IMR-90 (cell line): ENCODE measurements around the gene AMD1. TPM values are rescaled to one million over a fixed set of nuclear protein-coding genes. Genes with fewer than 3 reads are reported as not detected.

Experiments
- ATAC-seq: fragments of 200-7000 bp; cut with Tn5 transposase; 2 replicates; pipeline ENCODE4 v1.9.1; 2020; ENCODE audit warnings: low read depth, mild to moderate bottlenecking, moderate library complexity
- BruUV-seq: library from RNA; stranded (reverse); fragments of 400-500 nt; replicated peaks from 2 replicates; lab custom pipeline; 2021; lab: Mats Ljungman, UMichigan
- CTCF ChIA-PET: fragments of 300-600 bp; formaldehyde crosslinking; extraction: SDS; loops from one replicate; lab custom pipeline; 2021; ENCODE audit warnings: antibody characterized with exemption; lab: Yijun Ruan, JAX
- POLR2A ChIA-PET: fragments of 300-600 bp; sonication (Branson Sonifier 250); formaldehyde crosslinking; loops from one replicate; lab custom pipeline; 2022; ENCODE audit warnings: antibody characterized with exemption; ENCODE audit not compliant: unreplicated experiment; lab: Charles Lee
- DNase-seq: peaks from one replicate; pipeline ENCODE4 v3.0.0; 2013
- H2AFZ ChIP-seq: replicated peaks from 2 replicates; pipeline ENCODE3; 2013; ENCODE audit warnings: low read length, mild to moderate bottlenecking; ENCODE audit not compliant: poor library complexity
- H2AK5ac ChIP-seq: 2 replicates; pipeline ENCODE4 v1.6.1; 2013; ENCODE audit warnings: low read depth, low read length, inconsistent platforms
- H2AK9ac ChIP-seq: replicated peaks from 2 replicates; pipeline ENCODE3; 2013; ENCODE audit warnings: mild to moderate bottlenecking, low read depth, low read length, moderate library complexity; ENCODE audit not compliant: poor library complexity
- H2BK120ac ChIP-seq: 2 replicates; pipeline ENCODE4 v1.6.1; 2013; ENCODE audit warnings: low read depth, low read length, inconsistent platforms
- H2BK15ac ChIP-seq: 3 replicates; pipeline ENCODE4 v1.6.1; 2013; ENCODE audit warnings: low read depth, low read length, inconsistent platforms
- H2BK20ac ChIP-seq: 2 replicates; pipeline ENCODE4 v1.6.1; 2013; ENCODE audit warnings: low read depth, mild to moderate bottlenecking, inconsistent platforms, low read length, moderate library complexity
- H2BK5ac ChIP-seq: 2 replicates; pipeline ENCODE4 v1.6.1; 2013; ENCODE audit warnings: mild to moderate bottlenecking, low read depth, low read length, inconsistent platforms; ENCODE audit not compliant: poor library complexity, severe bottlenecking
- H3K14ac ChIP-seq: replicated peaks from 2 replicates; pipeline ENCODE4 v1.6.1; 2013; ENCODE audit warnings: low read depth, low read length, inconsistent platforms
- H3K18ac ChIP-seq: 2 replicates; pipeline ENCODE4 v1.6.1; 2013; ENCODE audit warnings: low read depth, low read length, control low read depth
- H3K23ac ChIP-seq: 2 replicates; pipeline ENCODE4 v1.6.1; 2013; ENCODE audit warnings: low read depth, low read length, inconsistent platforms
- H3K27ac ChIP-seq: 2 replicates; pipeline ENCODE4 v1.5.1; 2013; ENCODE audit warnings: mild to moderate bottlenecking, control low read depth, low read length; ENCODE audit not compliant: insufficient read depth
- H3K27me3 ChIP-seq: 2 replicates; pipeline ENCODE4 v1.6.1; 2013; ENCODE audit warnings: low read length; ENCODE audit not compliant: control insufficient read depth, insufficient read depth
- H3K36me3 ChIP-seq: 2 replicates; pipeline ENCODE4 v1.6.1; 2013; ENCODE audit warnings: low read length, mixed read lengths; ENCODE audit not compliant: control insufficient read depth, insufficient read depth
- H3K4ac ChIP-seq: 2 replicates; pipeline ENCODE4 v1.6.1; 2013; ENCODE audit warnings: low read depth, low read length, inconsistent platforms
- H3K4me1 ChIP-seq: 2 replicates; pipeline ENCODE4 v1.6.1; 2013; ENCODE audit warnings: low read length, mixed read lengths; ENCODE audit not compliant: control insufficient read depth, insufficient read depth
- H3K4me2 ChIP-seq: 2 replicates; pipeline ENCODE4 v1.6.1; 2013; ENCODE audit warnings: low read depth, mild to moderate bottlenecking, control low read depth, low read length, moderate library complexity
- H3K4me3 ChIP-seq: 2 replicates; pipeline ENCODE4 v1.5.1; 2013; ENCODE audit warnings: low read depth, mild to moderate bottlenecking, control low read depth, low read length, moderate library complexity; ENCODE audit not compliant: insufficient read depth
- H3K56ac ChIP-seq: 2 replicates; pipeline ENCODE4 v1.6.1; 2013; ENCODE audit warnings: low read length, inconsistent platforms; ENCODE audit not compliant: insufficient read depth; ENCODE audit errors: extremely low read depth
- H3K79me1 ChIP-seq, 2 experiments: 2 replicates each; pipeline ENCODE4 v1.6.1; 2013; ENCODE audit warnings: low read length in 2 of 2, inconsistent platforms in 1 of 2, low read depth in 1 of 2
- H3K9ac ChIP-seq: 2 replicates; pipeline ENCODE4 v1.6.1; 2013; ENCODE audit warnings: low read depth, low read length, control low read depth
- H3K9me1 ChIP-seq: 2 replicates; pipeline ENCODE4 v1.6.1; 2013; ENCODE audit warnings: low read length, inconsistent platforms; ENCODE audit not compliant: insufficient read depth
- H3K9me3 ChIP-seq: 2 replicates; pipeline ENCODE4 v1.6.1; 2013; ENCODE audit warnings: low read length; ENCODE audit not compliant: control insufficient read depth, insufficient read depth
- H4K20me1 ChIP-seq: 2 replicates; pipeline ENCODE4 v1.6.1; 2013; ENCODE audit warnings: low read length, inconsistent platforms; ENCODE audit not compliant: insufficient read depth
- H4K5ac ChIP-seq: 2 replicates; pipeline ENCODE4 v1.6.1; 2013; ENCODE audit warnings: mild to moderate bottlenecking, low read depth, low read length, control low read depth
- H4K8ac ChIP-seq, 2 experiments: 2 replicates each; pipeline ENCODE4 v1.6.1; 2013; ENCODE audit warnings: low read depth in 2 of 2, low read length in 2 of 2, control low read depth in 1 of 2, inconsistent platforms in 1 of 2
- H4K91ac ChIP-seq: 2 replicates; pipeline ENCODE4 v1.6.1; 2013; ENCODE audit warnings: low read depth, low read length, inconsistent platforms; ENCODE audit not compliant: insufficient read depth
- BHLHE40 ChIP-seq: fragments of 150-350 bp; IDR thresholded peaks from 2 replicates; pipeline ENCODE4 v1.6.1; 2016; ENCODE audit warnings: mild to moderate bottlenecking, low read depth, low read length
- CEBPB ChIP-seq: IDR thresholded peaks from 2 replicates; pipeline ENCODE4 v1.6.1; 2012; ENCODE audit warnings: low read depth, low read length, improper control_type of control experiment
- CHD1 ChIP-seq: IDR thresholded peaks from 2 replicates; pipeline ENCODE4 v1.6.1; 2012; ENCODE audit warnings: low read depth, low read length, improper control_type of control experiment
- FOS ChIP-seq: fragments of 150-350 bp; IDR thresholded peaks from 2 replicates; pipeline ENCODE4 v1.6.1; 2016; ENCODE audit warnings: low read depth, low read length
- MAFK ChIP-seq: IDR thresholded peaks from 2 replicates; pipeline ENCODE4 v1.6.1; 2012; ENCODE audit warnings: low read depth, low read length, improper control_type of control experiment
- MAZ ChIP-seq: IDR thresholded peaks from 2 replicates; pipeline ENCODE4 v1.6.1; 2012; ENCODE audit warnings: low read depth, mild to moderate bottlenecking, low read length, improper control_type of control experiment, moderate library complexity, borderline replicate concordance
- MXI1 ChIP-seq: IDR thresholded peaks from 2 replicates; pipeline ENCODE4 v1.6.1; 2012; ENCODE audit warnings: low read depth, mild to moderate bottlenecking, low read length, moderate library complexity, borderline replicate concordance
- NFE2L2 ChIP-seq: fragments of 150-350 bp; IDR thresholded peaks from 2 replicates; pipeline ENCODE4 v1.6.1; 2016; ENCODE audit warnings: low read depth, mild to moderate bottlenecking, low read length
- POLR2A ChIP-seq: IDR thresholded peaks from 2 replicates; pipeline ENCODE4 v1.6.1; 2012; ENCODE audit warnings: mild to moderate bottlenecking, low read depth, low read length
- RAD21 ChIP-seq: IDR thresholded peaks from 2 replicates; pipeline ENCODE4 v1.6.1; 2012; ENCODE audit warnings: low read length, improper control_type of control experiment
- RCOR1 ChIP-seq: IDR thresholded peaks from 2 replicates; pipeline ENCODE4 v1.6.1; 2012; ENCODE audit warnings: mild to moderate bottlenecking, low read length, improper control_type of control experiment; ENCODE audit not compliant: insufficient replicate concordance
- RFX5 ChIP-seq: IDR thresholded peaks from 2 replicates; pipeline ENCODE4 v1.8.0; 2012; ENCODE audit warnings: low read depth, mild to moderate bottlenecking, low read length, moderate library complexity
- SMC3 ChIP-seq: fragments of 150-350 bp; IDR thresholded peaks from 2 replicates; pipeline ENCODE4 v1.6.1; 2016; ENCODE audit warnings: low read depth, mild to moderate bottlenecking, antibody characterized with exemption, low read length, moderate library complexity
- WGBS, 2 experiments: methylation state at CpG; one replicate each; pipeline versions ENCODE4 v1.1.5 to v1.1.7; 2013; ENCODE audit warnings: missing lambda C conversion rate in 2 of 2; ENCODE audit not compliant: insufficient read length in 1 of 2; ENCODE audit errors: extremely low coverage in 2 of 2; 5-methylcytosine and 5-hydroxymethylcytosine counted together
- dilution Hi-C: fragments of 300-500 bp; cut with HindIII; formaldehyde crosslinking; loops from one replicate; pipeline ENCODE4 v1.14.3; 2018; ENCODE audit warnings: low sequenced_read_pairs; ENCODE audit not compliant: unreplicated experiment
- in situ Hi-C: fragments of 300-500 bp; cut with MboI; formaldehyde crosslinking; loops from 3 replicates; pipeline ENCODE4 v1.14.3; 2019; ENCODE audit warnings: low sequenced_read_pairs, inconsistent platforms, mixed read lengths
- intact Hi-C: fragments of 100-400 bp; cut with micrococcal nuclease; formaldehyde crosslinking; loops from 2 replicates; pipeline ENCODE4 v1.10.0; 2022
- polyA plus RNA-seq, 3 experiments: library from polyadenylated mRNA; depleted of rRNA; stranded (reverse); fragments of >200 nt; gene quantifications; 2 replicates each; pipeline ENCODE4 v1.2.3, GENCODE V29; 2012; ENCODE audit warnings: low replicate concordance in 1 of 3
- total RNA-seq: library from RNA; depleted of rRNA; stranded (reverse); fragments of >200 nt; gene quantifications from 2 replicates; pipeline ENCODE4 v1.2.3, GENCODE V29; 2012
- TF ChIP-seq, protein P1 (sequence below): fragments of 150-350 bp; IDR thresholded peaks from 2 replicates; pipeline ENCODE4 v1.6.1; 2016; ENCODE audit warnings: low read depth, mild to moderate bottlenecking, low read length, moderate library complexity, borderline replicate concordance
- TF ChIP-seq, protein P2 (sequence below): fragments of 150-350 bp; IDR thresholded peaks from 2 replicates; pipeline ENCODE4 v1.6.1; 2017; ENCODE audit warnings: mild to moderate bottlenecking, antibody characterized with exemption, low read length, low read depth
- TF ChIP-seq, protein P3 (sequence below): conservative IDR thresholded peaks from 2 replicates; pipeline ENCODE4 v1.5.1; 2012; ENCODE audit warnings: mild to moderate bottlenecking, low read depth, low read length, improper control_type of control experiment

The AMD1 gene
- total and polyA plus RNA-seq, 2 of the 4 experiments (the other 2 are of a cell fraction), result 32.2 to 65.8 TPM

DNA sequence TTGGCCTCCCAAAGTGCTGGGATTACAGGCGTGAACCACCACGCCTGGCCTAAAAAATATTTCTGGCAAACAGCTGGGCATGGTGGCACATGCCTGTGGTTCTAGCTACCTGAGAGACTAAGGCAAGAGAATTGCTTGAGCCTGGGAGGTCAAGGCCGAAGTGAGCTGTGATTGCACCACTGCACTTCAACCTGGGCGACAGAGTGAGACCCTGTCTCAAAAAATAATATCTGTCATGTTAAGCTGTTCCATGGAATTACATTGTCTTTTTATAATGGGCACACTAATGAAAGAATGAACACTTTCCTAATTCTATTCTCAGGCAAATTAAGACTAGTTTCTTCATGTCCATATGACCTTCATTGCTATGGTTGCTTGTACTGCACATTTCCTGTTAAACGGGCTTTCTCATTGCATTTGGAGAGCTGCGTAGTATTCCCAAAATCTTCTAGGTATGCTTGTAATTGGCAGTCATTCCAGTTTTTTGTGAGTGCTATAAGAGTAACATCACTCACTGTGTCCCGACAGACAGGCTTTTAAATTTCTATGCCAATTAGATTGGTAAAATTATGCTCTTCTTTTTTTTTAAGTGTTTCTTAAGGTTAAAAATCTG lies 12.1 kb downstream of the AMD1 start:
- no peaks in the 10 kb centered on the region for H3K27me3 ChIP-seq
- no peak overlapping the region for H3K23ac ChIP-seq
- H3K79me1 ChIP-seq, result peaks cover 9 to 25% of the 10 kb centered on the region in 2 experiments; a peak in 2 of 4 replicates
- no peak overlapping the region for H2BK15ac ChIP-seq
- H4K8ac ChIP-seq, result no peak overlapping the region; a peak in 1 of 4 replicates
- H3K4ac ChIP-seq, result no peak overlapping the region
- H2BK20ac ChIP-seq, result no peak overlapping the region
- no peak overlapping the region for H3K27ac ChIP-seq
- ATAC-seq, result no peak
- H3K9me1 ChIP-seq, result peaks cover 3% of the 10 kb centered on the region; the same call in 1 of the 2 replicates
- H3K14ac ChIP-seq, result no peak overlapping the region
- no peak overlapping the region for H3K9ac ChIP-seq
- H3K4me3 ChIP-seq, result no peak overlapping the region
- H3K36me3 ChIP-seq, result peaks cover 7% of the 10 kb centered on the region
- no peak overlapping the region for H4K91ac ChIP-seq
- no peak overlapping the region for H4K5ac ChIP-seq
- no peak overlapping the region for H2AK9ac ChIP-seq
- H3K56ac ChIP-seq, result no peak overlapping the region
- intact Hi-C loops (no loop called here), in situ Hi-C loops (no loop called here), dilution Hi-C loops (no loop called here)
- no peak overlapping the region for H2AFZ ChIP-seq
- TF ChIP-seq POLR2A (no peak), SMC3 (no peak), RFX5 (no peak), MXI1 (no peak), FOS (no peak), CEBPB (no peak), RCOR1 (no peak), RAD21 (no peak), CHD1 (no peak), BHLHE40 (no peak), NFE2L2 (no peak), MAZ (no peak), MAFK (no peak)
- TF ChIP-seq, protein P1, sequence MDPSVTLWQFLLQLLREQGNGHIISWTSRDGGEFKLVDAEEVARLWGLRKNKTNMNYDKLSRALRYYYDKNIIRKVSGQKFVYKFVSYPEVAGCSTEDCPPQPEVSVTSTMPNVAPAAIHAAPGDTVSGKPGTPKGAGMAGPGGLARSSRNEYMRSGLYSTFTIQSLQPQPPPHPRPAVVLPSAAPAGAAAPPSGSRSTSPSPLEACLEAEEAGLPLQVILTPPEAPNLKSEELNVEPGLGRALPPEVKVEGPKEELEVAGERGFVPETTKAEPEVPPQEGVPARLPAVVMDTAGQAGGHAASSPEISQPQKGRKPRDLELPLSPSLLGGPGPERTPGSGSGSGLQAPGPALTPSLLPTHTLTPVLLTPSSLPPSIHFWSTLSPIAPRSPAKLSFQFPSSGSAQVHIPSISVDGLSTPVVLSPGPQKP, result no peak
- TF ChIP-seq, protein P2, sequence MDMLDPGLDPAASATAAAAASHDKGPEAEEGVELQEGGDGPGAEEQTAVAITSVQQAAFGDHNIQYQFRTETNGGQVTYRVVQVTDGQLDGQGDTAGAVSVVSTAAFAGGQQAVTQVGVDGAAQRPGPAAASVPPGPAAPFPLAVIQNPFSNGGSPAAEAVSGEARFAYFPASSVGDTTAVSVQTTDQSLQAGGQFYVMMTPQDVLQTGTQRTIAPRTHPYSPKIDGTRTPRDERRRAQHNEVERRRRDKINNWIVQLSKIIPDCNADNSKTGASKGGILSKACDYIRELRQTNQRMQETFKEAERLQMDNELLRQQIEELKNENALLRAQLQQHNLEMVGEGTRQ, result no peak
- TF ChIP-seq, protein P3, sequence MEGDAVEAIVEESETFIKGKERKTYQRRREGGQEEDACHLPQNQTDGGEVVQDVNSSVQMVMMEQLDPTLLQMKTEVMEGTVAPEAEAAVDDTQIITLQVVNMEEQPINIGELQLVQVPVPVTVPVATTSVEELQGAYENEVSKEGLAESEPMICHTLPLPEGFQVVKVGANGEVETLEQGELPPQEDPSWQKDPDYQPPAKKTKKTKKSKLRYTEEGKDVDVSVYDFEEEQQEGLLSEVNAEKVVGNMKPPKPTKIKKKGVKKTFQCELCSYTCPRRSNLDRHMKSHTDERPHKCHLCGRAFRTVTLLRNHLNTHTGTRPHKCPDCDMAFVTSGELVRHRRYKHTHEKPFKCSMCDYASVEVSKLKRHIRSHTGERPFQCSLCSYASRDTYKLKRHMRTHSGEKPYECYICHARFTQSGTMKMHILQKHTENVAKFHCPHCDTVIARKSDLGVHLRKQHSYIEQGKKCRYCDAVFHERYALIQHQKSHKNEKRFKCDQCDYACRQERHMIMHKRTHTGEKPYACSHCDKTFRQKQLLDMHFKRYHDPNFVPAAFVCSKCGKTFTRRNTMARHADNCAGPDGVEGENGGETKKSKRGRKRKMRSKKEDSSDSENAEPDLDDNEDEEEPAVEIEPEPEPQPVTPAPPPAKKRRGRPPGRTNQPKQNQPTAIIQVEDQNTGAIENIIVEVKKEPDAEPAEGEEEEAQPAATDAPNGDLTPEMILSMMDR, result no peak
- H2AK5ac ChIP-seq, result no peak overlapping the region
- CTCF ChIA-PET, result no interaction called here
- H2BK5ac ChIP-seq, result no peak overlapping the region
- no peaks in the 10 kb centered on the region for H3K9me3 ChIP-seq
- no peak overlapping the region for H3K18ac ChIP-seq
- no peak overlapping the region for H3K4me2 ChIP-seq
- peaks cover 11% of the 10 kb centered on the region for H3K4me1 ChIP-seq
- no peak overlapping the region for H2BK120ac ChIP-seq
- DNase-seq, result no peak
- WGBS, 2 experiments, result 100% methylated on average over 2 of the region's 7 CpGs; no CpG with 5 or more reads in 1 of the 2 experiments
- H4K20me1 ChIP-seq, result peaks cover 83% of the 10 kb centered on the region
- no TSS peak for BruUV-seq
- POLR2A ChIA-PET, result no interaction called here
